GM21390 (cell line): Measurements from ENCODE around the gene CFAP77.

ENCODE experiments used
- ATAC-seq: cut with Tn5 transposase; IDR thresholded peaks from one replicate; pipeline ENCODE4 v1.9.1; 2021; ENCODE audit not compliant: unreplicated experiment

The CFAP77 gene

DNA sequence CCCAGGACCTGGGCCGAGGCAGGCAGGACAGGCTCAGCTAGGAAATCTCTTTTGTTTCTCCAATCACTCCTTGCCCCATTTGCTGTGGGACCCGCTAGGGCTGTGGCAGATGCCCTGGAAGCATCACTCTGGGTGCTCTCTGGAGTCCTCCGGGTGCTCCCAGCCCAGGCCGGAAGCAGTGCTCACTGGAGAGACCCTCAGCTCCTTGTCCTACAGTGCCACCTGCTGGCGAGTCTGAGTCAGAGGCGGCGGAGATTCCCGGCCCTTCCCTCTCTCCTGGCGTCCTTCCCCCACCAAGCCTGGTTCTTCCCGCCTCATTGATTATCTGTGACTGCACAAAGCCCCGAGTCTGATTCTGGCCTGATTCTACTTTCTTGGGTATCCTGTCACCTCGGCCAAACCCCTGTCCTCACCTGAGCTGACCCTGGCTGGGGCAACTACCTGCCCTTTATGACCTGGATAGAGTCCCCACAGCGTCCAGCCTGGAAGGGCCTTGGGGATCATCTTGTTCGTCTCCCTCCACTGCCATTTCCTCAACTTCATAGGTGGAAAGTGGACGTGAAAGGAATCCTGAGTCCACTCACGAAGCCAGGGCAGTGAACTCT lies 165.1 kb downstream of the CFAP77 start:
- no peak for ATAC-seq

DNA sequence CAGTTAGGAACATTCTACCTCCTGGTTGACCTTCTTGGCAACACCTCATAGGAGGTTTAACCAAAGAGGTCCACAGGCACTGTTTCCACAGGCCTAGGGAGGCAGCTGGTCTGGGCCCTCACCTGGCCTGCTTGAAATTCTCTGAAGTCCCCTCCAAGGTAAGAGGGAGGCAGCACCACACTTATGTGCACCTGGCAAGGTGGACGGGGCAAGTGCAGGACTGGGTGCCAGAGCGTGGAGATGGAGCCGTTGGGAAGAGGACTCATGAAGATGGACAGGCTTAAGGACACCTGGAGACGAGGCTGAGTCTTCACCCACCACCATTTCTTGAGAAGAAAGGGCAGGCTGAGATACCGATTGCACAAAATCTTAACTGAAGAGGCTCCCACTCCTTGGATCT lies 165.8 kb downstream of the CFAP77 start:
- no peak for ATAC-seq

DNA sequence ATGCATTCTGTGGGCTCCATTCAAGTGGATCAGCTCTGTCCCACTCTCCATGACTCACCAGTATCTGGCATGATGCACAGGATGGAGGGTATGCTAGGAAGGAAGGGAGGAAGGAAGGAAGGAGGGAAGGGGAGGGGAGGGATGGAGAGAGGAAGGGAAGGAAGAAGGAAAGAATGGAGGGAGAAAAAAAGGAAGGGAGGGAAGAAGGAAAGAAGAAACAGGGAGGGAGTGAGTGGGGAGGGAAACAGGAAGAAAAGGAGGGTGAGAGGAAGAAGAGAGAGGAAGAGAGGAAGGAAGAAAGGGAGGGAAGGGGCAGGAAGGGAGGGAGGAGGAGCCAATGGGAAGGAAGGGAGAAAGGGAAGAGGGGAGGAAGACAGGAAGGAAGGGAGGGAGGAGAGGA lies 167.1 kb downstream of the CFAP77 start:
- ATAC-seq, result no peak

DNA sequence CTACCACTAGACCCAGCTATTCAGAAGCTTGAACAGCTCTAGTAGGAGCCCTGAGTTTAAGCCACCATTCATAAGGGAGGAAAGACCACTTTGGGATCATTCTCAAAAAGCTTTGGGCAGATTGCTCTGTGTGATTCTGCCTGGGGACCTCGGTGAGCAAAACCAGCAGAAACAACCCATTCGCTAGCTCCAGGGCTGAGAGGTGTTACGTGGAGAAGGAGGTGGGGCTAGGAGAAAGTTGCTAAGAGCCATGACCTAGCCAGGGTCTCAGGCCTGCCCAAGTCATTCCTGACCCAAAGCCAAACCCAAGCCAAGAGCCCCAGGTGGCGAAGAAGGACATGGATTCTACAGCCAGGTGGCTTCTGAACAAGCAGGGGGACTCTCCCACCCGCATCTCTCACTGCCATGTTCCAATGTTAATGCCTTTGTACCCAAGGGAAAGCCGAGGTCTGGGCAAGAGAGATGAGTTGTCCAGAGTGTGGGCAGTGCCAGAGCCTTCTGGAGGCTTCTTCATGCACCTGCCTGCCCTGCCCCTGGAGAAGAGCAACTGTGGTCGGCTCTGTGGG lies 168.4 kb downstream of the CFAP77 start:
- no peak for ATAC-seq

DNA sequence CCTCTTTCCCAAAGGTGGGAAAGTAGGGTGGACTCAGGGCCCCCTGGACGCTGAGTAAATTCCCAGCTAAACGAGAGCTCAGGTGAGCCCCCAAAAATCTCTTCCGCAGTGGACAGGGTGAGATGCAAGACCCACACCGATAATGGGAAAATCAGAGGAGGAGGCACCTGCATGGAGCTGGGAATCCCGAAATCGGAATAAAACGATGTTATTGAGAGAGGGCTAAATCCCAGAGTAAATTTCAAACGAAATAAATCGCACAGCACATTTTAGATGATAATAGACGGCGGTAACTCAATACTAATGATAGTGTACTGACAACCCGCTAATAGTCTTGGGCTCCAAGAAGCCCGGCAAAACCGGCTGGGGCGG lies 169.4 kb downstream of the CFAP77 start:
- ATAC-seq, result no peak

DNA sequence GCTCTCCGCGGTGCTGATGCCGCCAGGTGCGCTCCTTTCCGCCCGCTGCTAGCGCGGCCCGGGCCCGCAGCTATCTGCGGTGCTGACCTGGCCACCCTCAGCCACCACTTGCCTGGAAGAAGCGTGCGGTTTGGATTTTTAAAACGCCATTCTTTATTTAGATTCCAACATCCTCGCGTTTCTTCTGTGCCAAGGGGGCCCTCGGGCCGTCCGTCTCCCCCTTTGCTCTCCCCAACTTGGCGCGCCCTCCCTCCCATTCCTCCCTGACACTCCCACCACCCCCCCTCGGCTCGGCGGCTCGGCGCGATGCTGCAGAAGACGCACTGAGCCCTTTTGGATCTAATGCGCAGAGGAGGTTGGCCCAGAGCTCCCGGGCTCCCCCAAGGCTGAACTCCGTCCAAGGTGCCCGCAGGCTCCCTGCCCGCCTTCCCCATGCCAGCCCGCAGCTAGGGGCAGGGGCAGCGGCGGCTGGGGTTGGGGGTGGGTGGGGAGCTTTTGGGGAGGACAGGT lies 172.3 kb downstream of the CFAP77 start, which contains the start of gene BARHL1:
TSS of gene BARHL1 (plus strand) at position 331 of the 510 bp plus-strand sequence. CDS start 192 bp downstream, outside the sequence.
- no peak for ATAC-seq

DNA sequence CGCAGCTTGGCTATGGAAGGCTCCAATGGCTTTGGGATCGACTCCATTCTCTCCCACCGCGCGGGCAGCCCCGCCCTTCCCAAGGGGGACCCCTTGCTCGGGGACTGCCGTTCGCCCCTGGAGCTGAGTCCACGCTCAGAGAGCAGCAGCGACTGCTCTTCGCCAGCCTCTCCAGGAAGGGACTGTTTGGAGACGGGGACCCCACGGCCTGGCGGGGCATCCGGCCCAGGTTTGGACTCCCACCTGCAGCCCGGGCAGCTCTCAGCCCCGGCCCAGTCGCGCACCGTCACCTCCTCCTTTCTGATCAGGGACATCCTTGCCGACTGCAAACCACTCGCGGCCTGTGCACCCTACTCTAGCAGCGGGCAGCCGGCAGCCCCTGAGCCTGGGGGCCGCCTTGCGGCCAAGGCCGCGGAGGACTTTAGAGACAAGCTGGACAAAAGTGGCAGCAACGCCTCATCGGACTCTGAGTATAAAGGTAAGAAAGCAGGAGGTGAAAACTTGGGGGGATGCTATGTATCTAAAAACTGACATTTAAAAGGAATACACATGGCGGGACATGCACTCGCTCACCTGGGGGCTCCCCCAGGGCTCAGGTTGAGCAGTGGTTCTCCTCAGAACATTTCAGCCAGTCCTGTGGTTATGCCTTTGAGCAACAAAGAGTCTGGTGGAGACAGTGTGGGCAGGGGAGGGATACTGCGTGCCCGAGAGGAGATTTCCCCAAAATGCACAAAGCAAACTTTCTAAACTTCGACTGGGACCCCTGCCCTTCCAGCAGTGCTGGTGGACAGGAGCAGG lies 173.0 kb downstream of the CFAP77 start:
- ATAC-seq, result no peak

DNA sequence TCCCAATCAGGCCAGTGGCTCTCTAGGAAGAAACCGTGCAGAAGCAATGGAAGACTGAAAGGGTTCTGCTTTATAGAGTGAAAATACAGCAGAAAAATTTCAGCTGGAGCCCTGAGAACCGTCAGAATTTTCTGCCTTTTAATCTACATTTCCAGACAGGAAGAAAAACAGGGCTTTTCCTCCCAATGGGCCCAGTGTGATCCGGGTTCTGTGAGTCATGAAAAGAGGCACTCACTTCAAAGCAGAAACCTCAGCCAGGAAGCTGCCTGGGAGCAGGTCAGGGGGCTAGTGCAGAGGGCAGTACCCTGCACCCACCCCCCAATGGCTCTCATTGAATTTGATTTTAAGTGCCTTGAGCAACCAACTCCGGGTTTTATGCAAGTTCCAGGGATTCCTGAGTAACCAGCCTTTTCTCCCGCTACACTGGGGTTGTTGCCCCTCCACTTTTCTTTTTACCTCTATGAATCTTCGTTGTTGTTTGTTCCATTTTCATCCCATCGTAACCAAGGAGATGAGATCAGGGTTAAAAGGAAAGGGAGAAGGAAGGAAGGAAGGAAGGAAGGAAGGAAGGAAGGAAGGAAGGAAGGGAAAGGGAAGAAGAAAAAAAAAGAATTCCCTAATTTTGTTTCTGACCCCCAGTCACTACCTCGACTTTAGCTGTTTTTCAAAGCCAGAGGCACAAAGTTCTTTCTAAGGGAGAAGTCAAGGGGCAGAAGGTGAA lies 173.7 kb downstream of the CFAP77 start:
- ATAC-seq, result no peak

DNA sequence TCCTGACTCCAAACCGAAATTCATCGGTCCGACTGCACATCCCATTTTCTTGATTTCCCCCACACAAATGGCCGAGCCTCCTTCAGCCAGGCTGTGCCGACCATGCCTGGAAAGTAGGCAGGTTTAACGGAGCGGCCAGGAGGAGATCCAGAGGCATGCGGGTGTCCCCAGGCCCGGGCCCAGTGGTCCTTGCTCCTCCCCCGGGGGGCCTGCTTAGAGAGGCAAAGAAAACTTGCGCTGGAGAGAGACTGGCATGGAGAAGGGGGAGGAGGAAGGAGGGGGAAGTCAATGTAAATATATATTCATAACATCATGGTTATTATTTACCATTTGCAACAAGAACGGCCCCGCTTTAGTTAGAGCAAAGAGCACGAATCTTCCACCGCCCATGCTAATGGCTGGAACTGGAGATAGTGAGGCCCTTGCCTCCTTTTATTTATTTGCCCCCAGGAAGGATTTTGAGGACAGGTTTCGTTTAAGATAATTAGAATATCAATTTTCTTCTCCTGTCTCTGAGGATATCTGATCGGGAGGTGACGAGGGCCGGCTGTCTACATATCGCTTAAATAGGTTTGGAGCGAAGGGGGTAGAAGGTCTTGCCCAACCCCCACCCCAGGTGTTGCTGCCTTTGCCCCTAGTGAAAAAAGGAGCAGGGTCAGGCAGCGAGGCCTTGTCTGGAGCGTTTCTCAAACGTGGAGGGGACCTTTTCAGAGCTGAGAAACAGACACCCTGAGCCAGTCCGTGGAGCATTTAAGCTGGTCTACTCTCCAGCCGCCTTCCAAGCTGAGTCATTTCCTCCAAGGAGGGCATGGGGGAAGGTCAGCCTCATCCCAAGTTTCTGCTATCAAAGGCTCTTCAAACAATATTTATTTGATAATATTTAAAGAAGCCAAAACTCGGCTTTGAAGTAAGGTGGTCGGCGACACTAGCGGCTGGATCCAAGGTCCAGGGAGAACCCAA lies 174.9 kb downstream of the CFAP77 start:
- ATAC-seq, result no peak

DNA sequence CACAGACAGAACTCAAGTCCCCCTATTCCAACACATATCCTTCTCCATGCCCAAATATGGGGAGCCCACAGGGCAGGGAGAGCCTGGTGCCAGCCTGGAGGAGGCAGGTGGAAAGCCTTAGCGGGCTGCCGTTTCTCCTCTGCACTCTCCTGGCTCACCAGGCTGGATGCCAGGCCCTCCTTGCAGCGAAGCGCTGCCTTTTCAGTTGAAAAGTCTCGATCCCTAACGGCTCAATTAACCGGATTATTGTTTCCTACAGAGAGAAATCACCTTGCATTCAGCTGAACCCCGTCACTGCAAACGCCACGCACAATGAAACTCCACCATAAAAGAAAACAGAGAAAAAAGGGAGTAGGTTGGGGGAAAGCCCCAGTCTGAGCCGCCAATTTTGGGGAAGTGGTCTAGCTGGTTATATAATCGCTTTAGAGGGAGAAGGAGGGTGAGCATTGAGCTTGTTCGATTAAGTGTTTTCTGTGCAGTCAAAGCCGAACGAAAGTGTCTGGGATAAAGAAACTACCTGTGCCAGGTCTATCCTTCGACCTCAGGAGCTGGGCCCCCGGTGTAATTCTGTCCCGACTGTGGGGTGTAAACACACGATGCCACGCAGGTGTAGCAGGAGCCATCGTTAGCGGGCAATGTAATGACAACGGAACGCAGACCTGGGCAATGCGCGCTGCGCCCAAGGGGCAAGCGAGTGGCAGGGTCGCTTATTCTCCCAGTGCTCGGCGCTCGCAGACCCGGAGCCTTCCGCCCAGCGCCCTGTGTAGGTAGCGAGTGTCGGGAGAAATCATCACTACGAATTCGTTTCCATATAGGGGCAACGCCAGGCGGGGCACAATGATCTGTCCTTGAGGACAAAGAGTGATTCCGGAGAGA lies 176.2 kb downstream of the CFAP77 start:
- no peak for ATAC-seq

DNA sequence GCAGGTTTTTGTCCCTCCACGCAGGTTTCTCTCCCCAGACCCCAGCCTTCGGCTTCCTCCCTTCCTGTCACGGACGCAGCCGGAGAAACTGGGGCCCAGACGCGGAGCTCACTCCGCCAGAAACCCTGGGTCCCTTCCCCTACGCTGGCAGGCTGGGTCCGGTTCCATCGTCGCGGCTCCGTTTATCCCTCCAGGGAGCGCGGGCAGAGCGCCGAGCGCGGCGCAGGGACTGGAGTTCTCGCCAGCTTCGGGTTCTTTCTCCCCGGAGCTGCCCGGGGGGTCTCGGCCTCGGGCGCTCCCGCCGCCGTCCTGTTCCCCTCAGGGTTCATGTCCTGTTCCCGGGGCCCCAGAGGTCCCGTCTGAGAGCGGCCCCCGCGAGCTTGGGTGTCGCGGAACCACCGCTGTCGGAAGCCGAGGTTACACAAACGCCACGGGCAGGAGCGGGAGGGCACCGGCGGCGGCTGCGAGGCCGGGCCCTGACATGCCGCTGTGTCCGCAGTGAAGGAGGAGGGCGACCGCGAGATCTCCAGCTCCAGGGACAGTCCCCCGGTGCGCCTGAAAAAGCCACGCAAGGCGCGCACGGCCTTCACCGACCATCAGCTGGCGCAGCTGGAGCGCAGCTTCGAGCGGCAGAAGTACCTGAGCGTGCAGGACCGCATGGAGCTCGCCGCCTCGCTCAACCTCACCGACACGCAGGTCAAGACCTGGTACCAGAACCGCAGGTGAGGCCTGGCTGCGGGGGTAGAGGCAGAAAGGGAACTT lies 177.0 kb downstream of the CFAP77 start:
- ATAC-seq, result no peak

DNA sequence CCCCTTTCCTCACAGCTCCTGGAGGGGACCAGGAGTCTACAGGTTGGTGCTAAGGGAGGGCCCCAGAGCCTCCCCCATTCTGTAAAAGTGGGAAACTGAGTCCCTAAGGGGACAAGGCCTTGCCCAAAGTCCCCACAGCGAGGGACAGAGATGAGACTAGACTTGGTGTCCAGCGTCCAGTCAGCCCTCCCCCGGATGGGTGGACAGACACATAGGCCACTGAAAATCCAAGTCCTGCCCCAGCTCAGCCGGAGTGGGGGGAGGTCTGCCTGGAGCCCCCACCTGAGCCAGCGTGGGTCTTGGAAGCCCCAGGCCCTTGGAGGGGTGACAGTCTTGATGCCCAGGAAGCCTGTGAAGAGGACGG lies 177.6 kb downstream of the CFAP77 start:
- no peak for ATAC-seq

DNA sequence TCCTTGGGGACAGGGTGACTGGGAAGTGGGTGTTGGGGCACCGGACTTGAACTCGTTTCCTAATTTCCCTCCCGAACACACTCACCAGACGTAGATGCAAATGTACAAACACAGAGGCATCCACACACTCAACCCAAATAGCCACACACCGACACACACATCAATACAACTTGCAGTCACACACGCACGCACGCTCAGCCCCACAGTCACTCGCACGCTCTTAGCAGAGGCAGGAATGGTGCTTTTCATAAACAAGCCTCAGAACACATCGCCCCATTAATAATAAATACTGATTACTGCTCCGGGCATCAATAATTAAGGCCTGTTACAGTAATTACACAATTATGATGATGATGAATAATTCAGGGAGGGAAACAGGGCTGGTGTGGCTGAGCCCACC lies 178.1 kb downstream of the CFAP77 start:
- ATAC-seq, result no peak

DNA sequence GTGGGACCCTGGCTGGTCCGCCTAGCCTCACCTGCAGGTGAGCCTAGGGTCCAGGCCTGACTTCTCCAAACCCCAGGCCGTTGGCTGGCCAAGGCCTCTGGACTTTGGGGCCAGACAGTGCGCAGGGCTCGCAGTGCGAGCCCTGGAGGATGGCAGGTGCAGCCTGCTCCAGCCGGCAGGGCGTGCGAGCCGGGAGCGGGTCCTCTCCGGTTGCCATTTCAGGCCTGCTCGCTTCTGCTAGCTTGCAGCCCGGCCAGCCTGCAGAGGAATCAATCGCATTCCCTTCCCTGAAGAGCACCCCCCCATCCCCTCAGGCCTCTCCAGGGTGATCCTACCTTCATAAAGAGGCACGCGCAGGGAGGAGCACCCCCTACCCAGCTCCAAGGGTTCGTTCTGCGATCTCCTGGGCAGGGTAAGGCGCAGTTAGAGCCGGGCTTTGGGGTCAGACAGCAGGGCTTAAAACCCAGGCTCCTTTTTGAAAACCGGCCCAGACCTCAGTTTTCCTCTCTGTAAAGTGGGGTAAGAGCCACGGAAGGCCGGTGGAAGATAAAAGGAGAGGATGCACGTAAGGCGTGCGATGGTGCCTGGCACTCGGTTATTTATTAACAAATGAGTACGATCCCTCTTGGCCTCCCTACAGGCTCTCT lies 178.6 kb downstream of the CFAP77 start:
- ATAC-seq, result no peak

DNA sequence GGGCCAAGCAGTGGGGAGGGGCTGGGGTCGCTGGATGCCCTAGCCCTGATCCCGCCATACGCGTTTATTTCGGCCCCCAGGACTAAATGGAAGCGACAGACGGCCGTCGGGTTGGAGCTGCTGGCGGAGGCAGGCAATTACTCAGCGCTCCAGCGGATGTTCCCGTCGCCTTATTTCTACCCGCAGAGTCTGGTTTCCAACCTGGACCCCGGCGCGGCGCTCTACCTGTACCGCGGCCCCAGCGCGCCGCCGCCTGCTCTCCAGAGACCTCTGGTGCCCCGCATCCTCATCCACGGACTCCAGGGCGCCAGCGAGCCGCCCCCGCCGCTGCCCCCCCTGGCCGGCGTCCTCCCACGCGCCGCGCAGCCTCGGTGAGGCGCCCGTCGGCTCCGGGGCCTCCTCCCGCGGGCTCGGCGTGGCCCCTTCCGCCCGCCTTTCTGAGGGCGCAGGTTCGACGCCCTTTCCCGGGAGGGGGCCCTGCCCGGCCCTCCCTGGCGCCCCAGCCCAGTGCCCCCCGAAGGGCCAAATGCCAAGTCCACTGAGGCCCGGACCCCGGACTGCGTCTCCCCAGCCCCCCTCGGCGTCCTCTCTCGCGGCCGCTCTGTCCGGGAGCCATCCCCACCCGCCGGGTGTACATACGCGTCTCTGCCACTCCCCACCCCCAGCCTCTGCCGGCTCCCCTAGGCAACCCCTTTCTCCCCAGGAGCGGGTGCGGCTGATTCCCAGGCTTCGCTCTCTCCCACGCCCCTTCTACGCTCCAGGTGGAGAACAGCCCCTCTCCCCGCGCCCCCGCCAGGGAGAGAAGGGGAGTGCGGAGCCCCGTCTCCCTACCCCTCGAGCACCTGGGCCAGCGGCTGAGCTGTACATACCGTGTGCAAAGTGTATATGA lies 179.4 kb downstream of the CFAP77 start:
- no peak for ATAC-seq

DNA sequence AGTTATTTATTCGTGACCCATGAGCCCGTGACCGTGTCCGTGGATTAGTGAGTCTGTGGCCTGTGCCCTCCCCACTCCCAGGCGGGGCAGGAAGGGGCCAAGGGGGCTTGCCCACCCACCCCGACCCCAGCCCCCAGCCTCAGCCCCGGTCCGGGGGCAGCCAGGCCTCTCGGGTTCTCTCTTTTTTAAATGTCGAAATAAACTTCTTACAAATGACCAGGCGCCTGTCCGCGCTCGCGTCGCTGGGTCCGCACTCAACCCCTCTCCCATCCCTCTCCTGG lies 180.0 kb downstream of the CFAP77 start:
- no peak for ATAC-seq
